ENCODE results near the gene KAT6B. TPM values are rescaled to one million over a fixed set of nuclear protein-coding genes. Genes with fewer than 3 reads are reported as not detected.

KAT6B gene
- total and polyA plus RNA-seq, 2 donors (not counting 1 experiment from before 2014, with no cell fraction given) = 8.6 to 111 TPM

GRCh38 chr10:74896788-74897527 is 70.6 kb downstream of the KAT6B start:
- H3K27me3 Mint-ChIP-seq = no peaks in the 10 kb centered on the region
- H2AFZ ChIP-seq (ENCODE audit: insufficient read depth, low read depth, low read length, poor library complexity, severe bottlenecking) = no peak overlapping the region
- no peak overlapping the region for H3K4me2 ChIP-seq (replicated peaks; ENCODE audit: low read depth, low read length, poor library complexity, severe bottlenecking)
- no peaks in the 10 kb centered on the region for H3K9me3 Mint-ChIP-seq (ENCODE audit: insufficient read depth)
- no peak for TF ChIP-seq EZH2 (IDR thresholded peaks at IDR 0.05; ENCODE audit: borderline replicate concordance, insufficient read depth, low read depth, low read length, poor library complexity, severe bottlenecking)
- TF ChIP-seq, protein P1, sequence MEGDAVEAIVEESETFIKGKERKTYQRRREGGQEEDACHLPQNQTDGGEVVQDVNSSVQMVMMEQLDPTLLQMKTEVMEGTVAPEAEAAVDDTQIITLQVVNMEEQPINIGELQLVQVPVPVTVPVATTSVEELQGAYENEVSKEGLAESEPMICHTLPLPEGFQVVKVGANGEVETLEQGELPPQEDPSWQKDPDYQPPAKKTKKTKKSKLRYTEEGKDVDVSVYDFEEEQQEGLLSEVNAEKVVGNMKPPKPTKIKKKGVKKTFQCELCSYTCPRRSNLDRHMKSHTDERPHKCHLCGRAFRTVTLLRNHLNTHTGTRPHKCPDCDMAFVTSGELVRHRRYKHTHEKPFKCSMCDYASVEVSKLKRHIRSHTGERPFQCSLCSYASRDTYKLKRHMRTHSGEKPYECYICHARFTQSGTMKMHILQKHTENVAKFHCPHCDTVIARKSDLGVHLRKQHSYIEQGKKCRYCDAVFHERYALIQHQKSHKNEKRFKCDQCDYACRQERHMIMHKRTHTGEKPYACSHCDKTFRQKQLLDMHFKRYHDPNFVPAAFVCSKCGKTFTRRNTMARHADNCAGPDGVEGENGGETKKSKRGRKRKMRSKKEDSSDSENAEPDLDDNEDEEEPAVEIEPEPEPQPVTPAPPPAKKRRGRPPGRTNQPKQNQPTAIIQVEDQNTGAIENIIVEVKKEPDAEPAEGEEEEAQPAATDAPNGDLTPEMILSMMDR (IDR thresholded peaks at IDR 0.05) = no peak
- H3K27ac ChIP-seq (ENCODE audit: low read length in 2 of 2) = no peak overlapping the region
- no peaks in the 10 kb centered on the region for H3K36me3 ChIP-seq (replicated peaks in 1 of 2; ENCODE audit: control extremely low read depth in 1 of 2, control insufficient read depth in 1 of 2, extremely low read depth in 1 of 2, insufficient read depth in 2 of 2, low read length in 1 of 2)
- H3K27me3 ChIP-seq (replicated peaks in 1 of 4; ENCODE audit: control extremely low read depth in 1 of 4, control insufficient read depth in 3 of 4, insufficient read depth in 4 of 4, low read length in 3 of 4) = no peaks in the 10 kb centered on the region
- peaks cover 17% of the 10 kb centered on the region for H4K20me1 ChIP-seq (ENCODE audit: control insufficient read depth, insufficient read depth, low read length, poor library complexity, severe bottlenecking)
- CTCF ChIA-PET = no interaction called here
- H3K4me1 Mint-ChIP-seq = peaks cover 55% of the 10 kb centered on the region
- no peak overlapping the region for H3K27ac Mint-ChIP-seq
- DNase-seq (no peak), ATAC-seq (ENCODE audit: low read depth) (no peak)
- peaks cover 71% of the 10 kb centered on the region for H3K79me2 ChIP-seq (ENCODE audit: control insufficient read depth, insufficient read depth, low read length)
- H3K4me3 Mint-ChIP-seq = no peak overlapping the region
- intact Hi-C loops (cut with micrococcal nuclease) = no loop called here
- H3K9me3 ChIP-seq (ENCODE audit: control extremely low read depth in 1 of 3, control insufficient read depth in 2 of 3, insufficient read depth in 1 of 3, low read length in 2 of 3) = no peaks in the 10 kb centered on the region
- WGBS (ENCODE audit: insufficient coverage) = 87% methylated on average over 4 of the region's 5 CpGs
- POLR2A ChIA-PET = no interaction called here
- H3K4me1 ChIP-seq (ENCODE audit: control insufficient read depth in 2 of 2, insufficient read depth in 2 of 2, low read length in 2 of 2) = peaks cover 22 to 25% of the 10 kb centered on the region in 2 donors
- no peak overlapping the region for H3K4me3 ChIP-seq (ENCODE audit: control extremely low read depth in 1 of 5, extremely low read depth in 1 of 5, insufficient read depth in 1 of 5, low read depth in 2 of 5, low read length in 4 of 5)
- H3K9ac ChIP-seq (ENCODE audit: low read length) = no peak overlapping the region

DNA sequence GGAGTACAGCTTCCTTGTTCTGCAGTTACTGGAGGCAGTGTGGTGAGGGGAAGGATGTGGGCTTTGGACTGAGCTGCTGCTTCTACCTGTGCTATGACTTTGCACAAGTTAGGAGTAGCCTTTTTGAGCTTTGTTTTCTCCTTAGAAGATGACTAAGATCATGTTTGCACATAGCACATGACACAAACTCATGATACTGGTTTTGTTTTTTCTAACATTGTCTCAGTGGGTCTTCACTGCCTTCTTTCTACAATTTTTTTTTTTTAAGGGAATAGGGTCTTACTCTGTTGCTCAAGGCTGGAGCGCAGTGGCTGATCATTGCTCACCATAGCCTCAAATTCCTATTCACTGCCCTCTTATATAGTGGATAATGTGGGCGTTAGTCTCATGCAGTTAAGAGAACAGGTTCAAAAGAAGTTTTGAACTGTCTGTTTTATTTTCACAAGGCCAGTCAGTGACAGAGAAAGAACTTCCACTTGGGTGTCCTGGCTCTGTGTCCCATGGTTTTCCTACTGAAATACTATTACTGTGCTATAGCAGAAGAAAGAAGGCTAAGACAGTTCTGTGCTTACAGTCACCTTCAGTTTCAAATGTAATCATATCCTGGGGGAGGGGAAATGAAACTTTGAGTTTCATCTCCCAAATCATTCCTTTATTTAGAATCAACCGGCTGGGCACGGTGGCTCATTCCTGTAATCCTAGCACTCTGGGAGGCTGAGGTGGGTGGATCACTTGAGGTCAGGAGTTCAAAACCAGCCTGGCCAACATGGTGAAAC is 72.0 kb downstream of the KAT6B start:
- ChIA-PET CTCF (no interaction called here), POLR2A (interaction anchor here (0.7 kb wide), 1 partner anchor 34 kb away, joined by 3 read pairs; no protein-coding TSS in a partner anchor)
- Histone ChIP-seq H3K27me3 (replicated peaks in 1 of 4; ENCODE audit: control extremely low read depth in 1 of 4, control insufficient read depth in 3 of 4, insufficient read depth in 4 of 4, low read length in 3 of 4) (no peaks in the 10 kb centered on the region), H4K20me1 (ENCODE audit: control insufficient read depth, insufficient read depth, low read length, poor library complexity, severe bottlenecking) (peaks cover 11% of the 10 kb centered on the region), H3K4me1 (ENCODE audit: control insufficient read depth in 2 of 2, insufficient read depth in 2 of 2, low read length in 2 of 2) (peaks cover 22 to 25% of the 10 kb centered on the region in 2 donors), H3K79me2 (ENCODE audit: control insufficient read depth, insufficient read depth, low read length) (peaks cover 69% of the 10 kb centered on the region), H3K4me3 (ENCODE audit: control extremely low read depth in 1 of 5, extremely low read depth in 1 of 5, insufficient read depth in 1 of 5, low read depth in 2 of 5, low read length in 4 of 5) (no peak overlapping the region), H3K9ac (ENCODE audit: low read length) (peak overlapping the region; percentile 10), H3K9me3 (ENCODE audit: control extremely low read depth in 1 of 3, control insufficient read depth in 2 of 3, insufficient read depth in 1 of 3, low read length in 2 of 3) (no peaks in the 10 kb centered on the region), H3K27ac (ENCODE audit: low read length in 2 of 2) (no peak overlapping the region), H3K4me2 (replicated peaks; ENCODE audit: low read depth, low read length, poor library complexity, severe bottlenecking) (peak overlapping the region; percentile 5), H3K36me3 (replicated peaks in 1 of 2; ENCODE audit: control extremely low read depth in 1 of 2, control insufficient read depth in 1 of 2, extremely low read depth in 1 of 2, insufficient read depth in 2 of 2, low read length in 1 of 2) (no peaks in the 10 kb centered on the region), H2AFZ (ENCODE audit: insufficient read depth, low read depth, low read length, poor library complexity, severe bottlenecking) (no peak overlapping the region)
- TF ChIP-seq, protein P1 (IDR thresholded peaks at IDR 0.05) = no peak
- TF ChIP-seq EZH2 (IDR thresholded peaks at IDR 0.05; ENCODE audit: borderline replicate concordance, insufficient read depth, low read depth, low read length, poor library complexity, severe bottlenecking) = no peak
- ATAC-seq (ENCODE audit: low read depth) (peak; percentile 28), DNase-seq (no peak)
- intact Hi-C loops (cut with micrococcal nuclease) = no loop called here
- H3K9me3 Mint-ChIP-seq (ENCODE audit: insufficient read depth) = no peaks in the 10 kb centered on the region
- WGBS (ENCODE audit: insufficient coverage) = no CpG with 5 or more reads among the region's 4 CpGs
- peak overlapping the region; percentile 34 for H3K27ac Mint-ChIP-seq
- no peaks in the 10 kb centered on the region for H3K27me3 Mint-ChIP-seq
- peak overlapping the region; percentile 37 for H3K4me3 Mint-ChIP-seq
- H3K4me1 Mint-ChIP-seq = peaks cover 56% of the 10 kb centered on the region
